HG03025 (cell line): ENCODE results near the gene SCARF2.
"Not testable (repeated sequence)": the region's sequence is repeated elsewhere in the genome, so short reads cannot be mapped to it uniquely, and the experiment has no call there.

Source experiments
- ATAC-seq: cut with Tn5 transposase; IDR thresholded peaks from one replicate; pipeline ENCODE4 v1.9.1; 2021; ENCODE audit warnings: mild to moderate bottlenecking, moderate library complexity; ENCODE audit not compliant: unreplicated experiment, low FRiP score

The SCARF2 gene

GRCh38 chr22:20414450-20414849 lies 23.2 kb downstream of the SCARF2 start:
- no peak for ATAC-seq

GRCh38 chr22:20414059-20414440 lies 23.6 kb downstream of the SCARF2 start:
- ATAC-seq: no peak

- ATAC-seq: no peak
These were observed 24.2 kb downstream of the SCARF2 start for GRCh38 chr22:20413217-20414058.

- no peak for ATAC-seq
These were observed 25.0 kb downstream of the SCARF2 start for GRCh38 chr22:20412474-20413216.

- ATAC-seq: not testable (repeated sequence)
These were observed 28.2 kb downstream of the SCARF2 start for GRCh38 chr22:20409385-20409784.

- no peak for ATAC-seq
These were observed 28.7 kb downstream of the SCARF2 start for GRCh38 chr22:20408891-20409290.

GRCh38 chr22:20407829-20408228 lies 29.8 kb downstream of the SCARF2 start:
- ATAC-seq: no peak

- ATAC-seq: no peak
These were observed 30.8 kb downstream of the SCARF2 start for GRCh38 chr22:20406686-20407408.

- no peak for ATAC-seq
These were observed 31.5 kb downstream of the SCARF2 start for GRCh38 chr22:20405931-20406685.

GRCh38 chr22:20405291-20405930 lies 32.2 kb downstream of the SCARF2 start:
- ATAC-seq: no peak

- no peak for ATAC-seq
These were observed 32.7 kb downstream of the SCARF2 start for GRCh38 chr22:20404881-20405280.

GRCh38 chr22:20403779-20404140 lies 33.9 kb downstream of the SCARF2 start:
- no peak for ATAC-seq

GRCh38 chr22:20402960-20403778 lies 34.5 kb downstream of the SCARF2 start:
- ATAC-seq: no peak

- ATAC-seq: no peak
These were observed 36.1 kb downstream of the SCARF2 start for GRCh38 chr22:20401376-20402014.

GRCh38 chr22:20400606-20401375 lies 36.8 kb downstream of the SCARF2 start:
- no peak for ATAC-seq

- ATAC-seq: no peak
These were observed 37.6 kb downstream of the SCARF2 start for GRCh38 chr22:20399866-20400605.

GRCh38 chr22:20398420-20398819 lies 39.2 kb downstream of the SCARF2 start:
- ATAC-seq: no peak
